Liver (tissue), 3 donors: ENCODE data around the gene CCDC187.

Experiments
- NR2F2 ChIP-seq: IDR thresholded peaks from 2 replicates; pipeline ENCODE4 v1.6.1; 2016; ENCODE audit warnings: antibody characterized with exemption
- YY1 ChIP-seq: IDR thresholded peaks from 2 replicates; pipeline ENCODE4 v1.6.1; 2016; ENCODE audit warnings: antibody characterized with exemption, mild to moderate bottlenecking
- TF ChIP-seq, protein P1 (sequence below): fragments of 150-350 bp; IDR thresholded peaks from 2 replicates; pipeline ENCODE4 v1.5.1; 2017; ENCODE audit warnings: improper control_type of control experiment, low read depth, low read length; ENCODE audit not compliant: missing input control
- TF ChIP-seq, protein P2 (sequence below): IDR thresholded peaks from 2 replicates; pipeline ENCODE4 v1.6.1; 2016; ENCODE audit warnings: antibody characterized with exemption
- TF ChIP-seq, protein P3 (sequence below): IDR thresholded peaks from 2 replicates; pipeline ENCODE4 v1.6.1; 2016; ENCODE audit warnings: antibody characterized with exemption, mild to moderate bottlenecking
- donor health status: healthy.
- donor health status: healthy.

DNA sequence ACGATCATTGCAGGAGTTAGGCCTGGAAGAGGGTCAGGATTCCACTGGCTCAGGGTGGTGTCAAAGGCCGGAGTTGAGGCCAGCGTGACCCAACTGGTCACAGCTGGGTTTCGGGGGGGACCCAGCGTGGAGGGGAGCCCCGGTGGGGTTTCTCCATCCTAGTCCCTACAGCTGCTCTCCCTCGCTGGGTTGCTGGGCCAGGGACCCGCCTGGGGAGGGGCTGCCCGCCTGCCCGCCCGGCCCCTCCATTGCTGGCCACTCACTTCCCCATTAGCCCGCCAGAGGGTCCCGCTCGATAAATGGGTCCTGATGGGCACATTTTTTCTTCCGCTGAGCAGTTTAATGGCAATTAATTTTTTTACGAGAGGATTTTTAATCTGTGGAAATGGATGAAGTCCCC, 8.8 kb downstream of the CCDC187 start:
- TF ChIP-seq, protein P1, sequence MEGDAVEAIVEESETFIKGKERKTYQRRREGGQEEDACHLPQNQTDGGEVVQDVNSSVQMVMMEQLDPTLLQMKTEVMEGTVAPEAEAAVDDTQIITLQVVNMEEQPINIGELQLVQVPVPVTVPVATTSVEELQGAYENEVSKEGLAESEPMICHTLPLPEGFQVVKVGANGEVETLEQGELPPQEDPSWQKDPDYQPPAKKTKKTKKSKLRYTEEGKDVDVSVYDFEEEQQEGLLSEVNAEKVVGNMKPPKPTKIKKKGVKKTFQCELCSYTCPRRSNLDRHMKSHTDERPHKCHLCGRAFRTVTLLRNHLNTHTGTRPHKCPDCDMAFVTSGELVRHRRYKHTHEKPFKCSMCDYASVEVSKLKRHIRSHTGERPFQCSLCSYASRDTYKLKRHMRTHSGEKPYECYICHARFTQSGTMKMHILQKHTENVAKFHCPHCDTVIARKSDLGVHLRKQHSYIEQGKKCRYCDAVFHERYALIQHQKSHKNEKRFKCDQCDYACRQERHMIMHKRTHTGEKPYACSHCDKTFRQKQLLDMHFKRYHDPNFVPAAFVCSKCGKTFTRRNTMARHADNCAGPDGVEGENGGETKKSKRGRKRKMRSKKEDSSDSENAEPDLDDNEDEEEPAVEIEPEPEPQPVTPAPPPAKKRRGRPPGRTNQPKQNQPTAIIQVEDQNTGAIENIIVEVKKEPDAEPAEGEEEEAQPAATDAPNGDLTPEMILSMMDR: no peak
- TF ChIP-seq NR2F2 (no peak), YY1 (no peak)
- TF ChIP-seq, protein P2, sequence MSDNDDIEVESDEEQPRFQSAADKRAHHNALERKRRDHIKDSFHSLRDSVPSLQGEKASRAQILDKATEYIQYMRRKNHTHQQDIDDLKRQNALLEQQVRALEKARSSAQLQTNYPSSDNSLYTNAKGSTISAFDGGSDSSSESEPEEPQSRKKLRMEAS: no peak
- TF ChIP-seq, protein P3, sequence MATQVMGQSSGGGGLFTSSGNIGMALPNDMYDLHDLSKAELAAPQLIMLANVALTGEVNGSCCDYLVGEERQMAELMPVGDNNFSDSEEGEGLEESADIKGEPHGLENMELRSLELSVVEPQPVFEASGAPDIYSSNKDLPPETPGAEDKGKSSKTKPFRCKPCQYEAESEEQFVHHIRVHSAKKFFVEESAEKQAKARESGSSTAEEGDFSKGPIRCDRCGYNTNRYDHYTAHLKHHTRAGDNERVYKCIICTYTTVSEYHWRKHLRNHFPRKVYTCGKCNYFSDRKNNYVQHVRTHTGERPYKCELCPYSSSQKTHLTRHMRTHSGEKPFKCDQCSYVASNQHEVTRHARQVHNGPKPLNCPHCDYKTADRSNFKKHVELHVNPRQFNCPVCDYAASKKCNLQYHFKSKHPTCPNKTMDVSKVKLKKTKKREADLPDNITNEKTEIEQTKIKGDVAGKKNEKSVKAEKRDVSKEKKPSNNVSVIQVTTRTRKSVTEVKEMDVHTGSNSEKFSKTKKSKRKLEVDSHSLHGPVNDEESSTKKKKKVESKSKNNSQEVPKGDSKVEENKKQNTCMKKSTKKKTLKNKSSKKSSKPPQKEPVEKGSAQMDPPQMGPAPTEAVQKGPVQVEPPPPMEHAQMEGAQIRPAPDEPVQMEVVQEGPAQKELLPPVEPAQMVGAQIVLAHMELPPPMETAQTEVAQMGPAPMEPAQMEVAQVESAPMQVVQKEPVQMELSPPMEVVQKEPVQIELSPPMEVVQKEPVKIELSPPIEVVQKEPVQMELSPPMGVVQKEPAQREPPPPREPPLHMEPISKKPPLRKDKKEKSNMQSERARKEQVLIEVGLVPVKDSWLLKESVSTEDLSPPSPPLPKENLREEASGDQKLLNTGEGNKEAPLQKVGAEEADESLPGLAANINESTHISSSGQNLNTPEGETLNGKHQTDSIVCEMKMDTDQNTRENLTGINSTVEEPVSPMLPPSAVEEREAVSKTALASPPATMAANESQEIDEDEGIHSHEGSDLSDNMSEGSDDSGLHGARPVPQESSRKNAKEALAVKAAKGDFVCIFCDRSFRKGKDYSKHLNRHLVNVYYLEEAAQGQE: no peak
